Hepatic stellate cell (primary cell): ENCODE measurements around the gene RNF180.
"Not testable (repeated sequence)": the region's sequence is repeated elsewhere in the genome, so short reads cannot be mapped to it uniquely, and the experiment has no call there.

Experiments used
- DNase-seq: peaks from one replicate; pipeline ENCODE4 v3.0.0; 2011; ENCODE audit warnings: low spot score

RNF180 gene

GRCh38 chr5:64285188-64286130, 119.8 kb downstream of the RNF180 start:
- no peak for DNase-seq

GRCh38 chr5:64286381-64286780, 120.7 kb downstream of the RNF180 start:
- no peak for DNase-seq

GRCh38 chr5:64288496-64288895, 122.9 kb downstream of the RNF180 start:
- DNase-seq = not testable (repeated sequence)

- peak; percentile 2 for DNase-seq
Observed at GRCh38 chr5:64292611-64293215, 127.1 kb downstream of the RNF180 start.

- DNase-seq = no peak
Observed at GRCh38 chr5:64295101-64295500, 129.5 kb downstream of the RNF180 start.

- DNase-seq = no peak
Observed at GRCh38 chr5:64298586-64298985, 132.9 kb downstream of the RNF180 start.

- no peak for DNase-seq
Observed at GRCh38 chr5:64299805-64300204, 134.2 kb downstream of the RNF180 start.

- DNase-seq = no peak
Observed at GRCh38 chr5:64301566-64301965, 135.9 kb downstream of the RNF180 start.

GRCh38 chr5:64308135-64308534, 142.5 kb downstream of the RNF180 start:
- DNase-seq = no peak

GRCh38 chr5:64312491-64312890, 146.8 kb downstream of the RNF180 start:
- DNase-seq = no peak

GRCh38 chr5:64315778-64316177, 150.1 kb downstream of the RNF180 start:
- DNase-seq = no peak

GRCh38 chr5:64318175-64318574, 152.5 kb downstream of the RNF180 start:
- DNase-seq = no peak

GRCh38 chr5:64323591-64323990, 157.9 kb downstream of the RNF180 start:
- no peak for DNase-seq

- no peak for DNase-seq
Observed at GRCh38 chr5:64330728-64331231, 165.1 kb downstream of the RNF180 start.

GRCh38 chr5:64331597-64332277, 166.1 kb downstream of the RNF180 start:
- no peak for DNase-seq

GRCh38 chr5:64333886-64334285, 168.2 kb downstream of the RNF180 start:
- DNase-seq = no peak

- DNase-seq = no peak
Observed at GRCh38 chr5:64339769-64340168, 174.1 kb downstream of the RNF180 start.

GRCh38 chr5:64340293-64340692, 174.7 kb downstream of the RNF180 start:
- DNase-seq = no peak

GRCh38 chr5:64341340-64341739, 175.7 kb downstream of the RNF180 start:
- DNase-seq = no peak

GRCh38 chr5:64344501-64344900, 178.9 kb downstream of the RNF180 start:
- DNase-seq = no peak

GRCh38 chr5:64347309-64347708, 181.7 kb downstream of the RNF180 start:
- no peak for DNase-seq

GRCh38 chr5:64364426-64364825, 198.8 kb downstream of the RNF180 start:
- no peak for DNase-seq

GRCh38 chr5:64384765-64385164, 219.1 kb downstream of the RNF180 start:
- peak; percentile 4 for DNase-seq
